Endothelial cell (in vitro differentiated cells): Measurements from ENCODE around the gene ARFGAP1. TPM values are rescaled to one million over a fixed set of nuclear protein-coding genes. Genes with fewer than 3 reads are reported as not detected.

ENCODE experiments used
- DNase-seq: peaks from one replicate; pipeline ENCODE4 v3.0.0; 2021; ENCODE audit warnings: low spot score
- H3K27ac Mint-ChIP-seq: one replicate; pipeline ENCODE4 v1.8.0; 2021; ENCODE audit warnings: mixed read lengths, inconsistent platforms; ENCODE audit not compliant: unreplicated experiment
- H3K27me3 Mint-ChIP-seq: one replicate; pipeline ENCODE4 v1.8.0; 2021; ENCODE audit warnings: mild to moderate bottlenecking, moderate library complexity, mixed read lengths, inconsistent platforms; ENCODE audit not compliant: unreplicated experiment
- H3K36me3 Mint-ChIP-seq: one replicate; pipeline ENCODE4 v1.8.0; 2021; ENCODE audit warnings: mild to moderate bottlenecking, low read depth, mixed read lengths, inconsistent platforms; ENCODE audit not compliant: unreplicated experiment
- H3K4me1 Mint-ChIP-seq: one replicate; pipeline ENCODE4 v1.8.0; 2021; ENCODE audit warnings: mild to moderate bottlenecking, mixed read lengths, inconsistent platforms; ENCODE audit not compliant: unreplicated experiment
- H3K4me3 Mint-ChIP-seq: one replicate; pipeline ENCODE4 v1.8.0; 2021; ENCODE audit warnings: mild to moderate bottlenecking, mixed read lengths, inconsistent platforms; ENCODE audit not compliant: unreplicated experiment
- H3K9me3 Mint-ChIP-seq: one replicate; pipeline ENCODE4 v1.8.0; 2021; ENCODE audit warnings: mixed read lengths, inconsistent platforms; ENCODE audit not compliant: unreplicated experiment
- total RNA-seq: library from RNA; stranded (reverse); fragmentation: NEBNext Ultra II Directional; extraction: Animal tissue kit (Norgen Biotek cat#: 25700); gene quantifications from one replicate; pipeline ENCODE4 v1.2.1, GENCODE V29; 2021; ENCODE audit not compliant: unreplicated experiment
- TF ChIP-seq, protein P1 (sequence below): fragments of 200-600 bp; sonication (generic); IDR thresholded peaks from one replicate; pipeline ENCODE4 v1.5.0; 2021; ENCODE audit warnings: antibody characterized with exemption; ENCODE audit not compliant: unreplicated experiment

The ARFGAP1 gene
- total RNA-seq, 1 donor from 2014 or later, result 106 TPM

DNA sequence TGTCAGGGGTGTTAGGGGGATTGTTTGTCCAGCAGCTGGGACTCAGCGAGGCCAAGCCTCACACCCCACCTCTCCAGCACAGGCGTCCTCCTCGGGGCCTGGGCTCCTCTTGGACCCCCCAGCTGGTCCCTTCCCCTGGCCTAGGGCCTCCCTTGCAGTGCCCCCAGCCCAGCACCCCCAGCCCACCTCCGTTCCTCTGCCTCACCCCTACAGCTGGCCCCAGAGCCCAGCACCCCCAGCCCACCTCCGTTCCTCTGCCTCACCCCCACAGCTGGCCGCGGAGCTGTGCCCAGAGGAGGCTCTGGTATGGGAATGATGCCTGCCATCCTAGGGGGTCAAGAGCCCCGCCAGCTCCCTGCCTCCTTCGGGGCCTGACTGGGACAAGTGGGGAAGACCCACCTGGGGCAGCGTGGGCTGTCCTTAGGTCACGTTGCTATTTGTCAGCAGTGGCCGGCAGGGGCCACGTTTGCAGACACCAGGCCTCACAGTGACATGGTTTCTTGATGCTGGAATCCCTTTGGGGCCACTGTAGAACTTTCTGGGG is 12.4 kb downstream of the ARFGAP1 start:
- peaks cover 10% of the 10 kb centered on the region for H3K36me3 Mint-ChIP-seq
- no peak overlapping the region for H3K4me3 Mint-ChIP-seq
- TF ChIP-seq, protein P1, sequence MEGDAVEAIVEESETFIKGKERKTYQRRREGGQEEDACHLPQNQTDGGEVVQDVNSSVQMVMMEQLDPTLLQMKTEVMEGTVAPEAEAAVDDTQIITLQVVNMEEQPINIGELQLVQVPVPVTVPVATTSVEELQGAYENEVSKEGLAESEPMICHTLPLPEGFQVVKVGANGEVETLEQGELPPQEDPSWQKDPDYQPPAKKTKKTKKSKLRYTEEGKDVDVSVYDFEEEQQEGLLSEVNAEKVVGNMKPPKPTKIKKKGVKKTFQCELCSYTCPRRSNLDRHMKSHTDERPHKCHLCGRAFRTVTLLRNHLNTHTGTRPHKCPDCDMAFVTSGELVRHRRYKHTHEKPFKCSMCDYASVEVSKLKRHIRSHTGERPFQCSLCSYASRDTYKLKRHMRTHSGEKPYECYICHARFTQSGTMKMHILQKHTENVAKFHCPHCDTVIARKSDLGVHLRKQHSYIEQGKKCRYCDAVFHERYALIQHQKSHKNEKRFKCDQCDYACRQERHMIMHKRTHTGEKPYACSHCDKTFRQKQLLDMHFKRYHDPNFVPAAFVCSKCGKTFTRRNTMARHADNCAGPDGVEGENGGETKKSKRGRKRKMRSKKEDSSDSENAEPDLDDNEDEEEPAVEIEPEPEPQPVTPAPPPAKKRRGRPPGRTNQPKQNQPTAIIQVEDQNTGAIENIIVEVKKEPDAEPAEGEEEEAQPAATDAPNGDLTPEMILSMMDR, result no peak
- peaks cover 2% of the 10 kb centered on the region for H3K27me3 Mint-ChIP-seq
- DNase-seq, result no peak
- H3K27ac Mint-ChIP-seq, result no peak overlapping the region
- no peaks in the 10 kb centered on the region for H3K9me3 Mint-ChIP-seq
- no peaks in the 10 kb centered on the region for H3K4me1 Mint-ChIP-seq

DNA sequence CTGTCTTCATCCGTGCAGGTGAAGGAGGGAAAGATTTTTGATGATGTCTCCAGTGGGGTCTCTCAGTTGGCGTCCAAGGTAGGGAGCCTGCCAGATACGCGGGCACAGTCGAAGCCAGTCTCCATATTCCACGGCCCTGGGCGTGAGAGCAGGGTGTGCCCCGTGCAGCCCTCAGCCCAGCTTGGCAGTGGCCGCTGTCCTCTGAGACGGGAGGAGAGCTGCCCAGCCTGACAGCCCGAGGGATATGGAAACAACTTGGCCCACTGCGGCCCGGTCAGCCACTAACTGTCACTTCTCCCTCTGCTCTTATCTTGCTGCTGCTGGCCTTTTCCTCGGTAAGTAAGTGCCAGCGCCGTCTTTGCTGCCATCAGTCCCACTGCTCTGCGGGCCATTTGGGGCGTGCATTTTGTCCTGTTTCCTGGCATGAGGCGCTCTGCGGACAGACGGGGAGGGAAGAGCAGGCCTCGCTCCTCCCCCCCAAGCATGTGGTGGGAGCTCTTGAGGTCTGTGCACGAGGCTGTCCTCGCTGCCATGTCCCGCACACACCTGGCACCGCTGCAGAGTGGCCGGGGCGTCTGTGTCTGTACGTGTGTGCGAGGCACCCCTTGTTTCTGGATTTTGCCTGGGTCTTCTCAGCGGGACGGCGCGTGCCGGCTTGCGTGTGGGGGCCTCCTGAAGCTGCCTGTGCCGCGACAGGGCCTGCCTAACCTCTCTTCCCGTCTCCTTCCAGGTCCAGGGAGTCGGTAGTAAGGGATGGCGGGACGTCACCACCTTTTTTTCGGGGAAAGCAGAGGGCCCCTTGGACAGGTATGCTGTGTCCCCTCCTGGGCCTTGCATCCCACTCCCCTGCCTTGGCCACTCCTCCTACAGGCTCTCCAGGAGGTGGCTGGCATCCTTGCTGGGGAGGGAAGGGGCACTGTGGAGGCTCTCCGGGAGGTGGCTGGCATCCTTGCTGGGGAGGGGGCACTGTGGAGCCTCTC is 13.3 kb downstream of the ARFGAP1 start:
- Mint-ChIP-seq H3K4me1 (no peaks in the 10 kb centered on the region), H3K27ac (no peak overlapping the region), H3K4me3 (no peak overlapping the region), H3K27me3 (peaks cover 2% of the 10 kb centered on the region), H3K9me3 (no peaks in the 10 kb centered on the region), H3K36me3 (peaks cover 6% of the 10 kb centered on the region)
- no peak for DNase-seq
- TF ChIP-seq, protein P1, result no peak

DNA sequence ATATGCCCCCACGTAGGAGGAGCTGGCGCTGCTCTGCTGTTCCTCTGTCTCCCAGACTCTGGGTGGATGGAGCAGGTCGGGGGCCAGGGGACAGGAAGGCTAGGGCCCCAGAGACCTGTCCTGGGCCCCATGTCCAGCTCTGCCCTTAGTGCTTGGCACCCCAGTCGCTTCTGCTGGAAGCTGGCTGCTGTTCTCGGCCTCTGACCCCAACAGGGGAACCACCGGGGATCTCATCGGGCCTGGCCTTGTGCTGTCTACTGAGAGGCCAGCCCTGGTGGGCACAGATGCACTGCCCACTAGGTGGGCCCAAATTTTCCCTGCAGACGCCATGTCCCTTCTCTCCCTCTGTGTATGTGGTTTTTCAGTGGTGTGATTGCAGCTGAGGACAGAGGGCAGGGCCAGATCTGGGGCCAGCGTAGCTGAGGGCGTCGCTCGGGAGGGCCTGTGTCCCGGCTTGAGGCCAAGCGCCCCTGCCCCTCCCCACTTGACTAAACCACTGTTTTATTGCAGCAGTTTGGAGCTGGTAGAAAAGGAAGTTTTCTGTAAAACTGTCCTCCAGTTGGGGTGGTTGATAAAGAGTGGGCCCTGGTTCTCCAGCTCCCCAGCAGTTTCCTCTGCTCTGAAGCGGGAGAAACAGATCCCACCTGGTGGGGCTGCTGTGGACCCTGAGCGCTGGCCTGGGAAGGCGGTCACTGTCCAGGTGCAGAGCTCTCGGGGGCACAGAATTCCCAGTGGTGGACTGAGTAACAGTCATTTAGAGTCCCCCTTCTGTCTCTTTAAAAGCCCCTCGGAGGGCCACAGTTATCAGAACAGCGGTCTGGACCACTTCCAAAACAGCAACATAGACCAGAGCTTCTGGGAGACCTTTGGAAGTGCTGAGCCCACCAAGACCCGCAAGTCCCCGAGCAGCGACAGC is 14.4 kb downstream of the ARFGAP1 start:
- no peak overlapping the region for H3K27ac Mint-ChIP-seq
- H3K27me3 Mint-ChIP-seq, result peaks cover 2% of the 10 kb centered on the region
- no peaks in the 10 kb centered on the region for H3K9me3 Mint-ChIP-seq
- no peak overlapping the region for H3K4me3 Mint-ChIP-seq
- H3K4me1 Mint-ChIP-seq, result no peaks in the 10 kb centered on the region
- peaks cover 6% of the 10 kb centered on the region for H3K36me3 Mint-ChIP-seq
- no peak for DNase-seq
- TF ChIP-seq, protein P1, result no peak

DNA sequence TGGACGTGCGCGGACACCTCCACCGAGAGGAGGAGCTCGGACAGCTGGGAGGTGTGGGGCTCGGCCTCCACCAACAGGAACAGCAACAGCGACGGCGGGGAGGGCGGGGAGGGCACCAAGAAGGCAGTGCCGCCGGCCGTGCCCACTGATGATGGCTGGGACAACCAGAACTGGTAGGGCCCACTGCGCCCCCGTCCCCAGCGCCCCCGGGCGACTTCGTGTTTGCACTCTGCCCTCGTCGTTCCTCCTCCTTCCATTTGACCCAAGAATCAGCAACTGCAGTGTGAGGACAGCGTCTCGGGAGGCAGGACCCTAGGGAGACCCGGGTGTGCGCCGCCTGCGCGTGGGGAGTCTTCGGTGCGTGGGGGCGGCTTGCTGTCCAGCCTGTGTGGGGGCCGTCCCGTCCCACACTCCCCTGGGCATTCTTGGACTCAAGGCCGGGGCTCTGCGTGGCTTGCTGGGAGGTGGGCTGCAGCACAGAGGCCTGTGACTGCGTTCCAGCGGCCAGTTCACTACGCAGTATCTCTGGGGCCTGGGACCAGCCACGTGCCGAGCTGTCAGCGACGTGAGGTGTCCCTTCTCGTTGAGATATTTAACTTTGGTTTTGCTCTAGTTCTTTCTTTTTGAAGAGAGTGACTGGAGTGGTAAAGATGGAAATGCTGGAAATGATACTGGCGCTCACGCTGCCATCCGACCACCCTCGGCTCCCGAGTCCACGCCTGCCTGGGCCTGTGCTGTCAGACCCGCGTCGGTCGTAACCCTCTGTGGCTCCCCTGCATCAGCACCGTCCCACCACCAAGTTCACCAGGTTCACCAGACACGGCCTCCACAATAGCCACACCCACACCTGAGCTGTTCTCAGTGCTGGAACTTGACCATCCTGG is 15.3 kb downstream of the ARFGAP1 start:
- no peak for DNase-seq
- H3K4me1 Mint-ChIP-seq, result no peaks in the 10 kb centered on the region
- peaks cover 6% of the 10 kb centered on the region for H3K36me3 Mint-ChIP-seq
- no peak overlapping the region for H3K27ac Mint-ChIP-seq
- peaks cover 2% of the 10 kb centered on the region for H3K27me3 Mint-ChIP-seq
- TF ChIP-seq, protein P1, result no peak
- H3K9me3 Mint-ChIP-seq, result no peaks in the 10 kb centered on the region
- H3K4me3 Mint-ChIP-seq, result peak overlapping the region; percentile 62
